ENCODE measurements around the gene PEX3. TPM values are rescaled to one million over a fixed set of nuclear protein-coding genes. Genes with fewer than 3 reads are reported as not detected.

Gene PEX3
- total RNA-seq, 1 experiment from 2014 or later, result 17.9 TPM

DNA sequence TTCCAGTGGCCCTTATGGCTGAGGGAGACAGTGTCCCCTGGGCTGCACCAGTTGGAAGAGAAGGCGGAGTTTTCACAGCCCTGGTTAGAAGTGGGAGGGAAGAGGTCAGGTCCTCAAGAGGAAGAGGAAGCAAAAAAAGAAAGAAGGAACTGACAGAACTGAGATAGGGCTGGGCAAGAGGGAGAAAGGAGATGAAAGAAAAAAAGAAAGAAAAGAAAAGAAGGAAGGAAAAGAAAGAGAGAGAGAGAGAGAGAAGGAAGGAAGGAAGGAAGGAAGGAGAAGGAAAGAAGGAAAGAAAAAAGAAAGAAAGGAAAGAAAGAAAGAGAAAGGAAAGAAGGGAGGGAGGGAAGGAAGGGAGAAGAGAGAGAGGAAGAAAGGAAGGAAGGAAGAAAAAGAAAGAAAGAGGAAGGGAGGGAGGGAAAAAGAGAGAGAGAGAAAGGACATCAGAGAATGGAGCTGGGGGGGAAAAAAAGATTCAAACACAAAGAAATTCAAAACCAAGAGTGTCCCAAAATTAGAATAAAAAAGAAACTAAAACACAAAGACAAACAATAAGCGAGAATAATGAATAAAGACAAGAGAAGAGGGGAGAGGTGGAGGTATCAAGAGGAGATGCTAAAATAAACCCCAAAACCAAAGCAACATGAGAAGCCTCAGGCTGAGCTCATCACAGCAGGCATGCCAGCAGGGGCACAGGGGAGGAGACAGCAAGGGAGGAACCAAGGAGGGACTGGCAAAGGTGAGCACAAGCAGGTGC, 66.3 kb downstream of the PEX3 start:
- H3K56ac ChIP-seq (ENCODE audit: insufficient read length, low read depth, low read length), result no peak overlapping the region
- no peak overlapping the region for H3K27ac ChIP-seq (ENCODE audit: insufficient read length, low read depth, low read length)
- H3K36me3 Mint-ChIP-seq (ENCODE audit: insufficient read depth in 1 of 3, low read depth in 3 of 3), result peaks cover 0 to 4% (median 0%) of the 10 kb centered on the region in 3 experiments; a peak in 2 of 7 replicates
- peaks cover 29 to 38% of the 10 kb centered on the region in 2 experiments for H3K4me1 Mint-ChIP-seq
- H3K4me1 ChIP-seq (ENCODE audit: insufficient read depth, low read length), result peaks cover 3% of the 10 kb centered on the region; the same call in 1 of the 2 replicates
- no peak overlapping the region for H2BK5ac ChIP-seq (ENCODE audit: insufficient read length, low read length)
- H2BK12ac ChIP-seq (ENCODE audit: insufficient read length, low read depth, low read length), result no peak overlapping the region
- H3K14ac ChIP-seq (ENCODE audit: insufficient read depth, low read length), result no peak overlapping the region
- 0 out of 7 replicates have a peak overlapping the region, but pooled peaks of 1 of the 3 experiments have one; percentile 27 for H3K27ac Mint-ChIP-seq
- WGBS (ENCODE audit: extremely low coverage, insufficient read length, low lambda C conversion rate), result no CpG with 5 or more reads among the region's 2 CpGs
- no peaks in the 10 kb centered on the region for H4K20me1 ChIP-seq (ENCODE audit: control insufficient read depth, insufficient read depth, insufficient read length)
- TF ChIP-seq, protein P1, sequence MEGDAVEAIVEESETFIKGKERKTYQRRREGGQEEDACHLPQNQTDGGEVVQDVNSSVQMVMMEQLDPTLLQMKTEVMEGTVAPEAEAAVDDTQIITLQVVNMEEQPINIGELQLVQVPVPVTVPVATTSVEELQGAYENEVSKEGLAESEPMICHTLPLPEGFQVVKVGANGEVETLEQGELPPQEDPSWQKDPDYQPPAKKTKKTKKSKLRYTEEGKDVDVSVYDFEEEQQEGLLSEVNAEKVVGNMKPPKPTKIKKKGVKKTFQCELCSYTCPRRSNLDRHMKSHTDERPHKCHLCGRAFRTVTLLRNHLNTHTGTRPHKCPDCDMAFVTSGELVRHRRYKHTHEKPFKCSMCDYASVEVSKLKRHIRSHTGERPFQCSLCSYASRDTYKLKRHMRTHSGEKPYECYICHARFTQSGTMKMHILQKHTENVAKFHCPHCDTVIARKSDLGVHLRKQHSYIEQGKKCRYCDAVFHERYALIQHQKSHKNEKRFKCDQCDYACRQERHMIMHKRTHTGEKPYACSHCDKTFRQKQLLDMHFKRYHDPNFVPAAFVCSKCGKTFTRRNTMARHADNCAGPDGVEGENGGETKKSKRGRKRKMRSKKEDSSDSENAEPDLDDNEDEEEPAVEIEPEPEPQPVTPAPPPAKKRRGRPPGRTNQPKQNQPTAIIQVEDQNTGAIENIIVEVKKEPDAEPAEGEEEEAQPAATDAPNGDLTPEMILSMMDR (conservative IDR thresholded peaks at IDR 0.05), result no peak
- H4K8ac ChIP-seq (replicated peaks; ENCODE audit: insufficient read length, low read depth, low read length), result no peak overlapping the region
- H4K91ac ChIP-seq (ENCODE audit: insufficient read length, low read depth, low read length), result no peak overlapping the region
- no peak overlapping the region for H3K23ac ChIP-seq (ENCODE audit: insufficient read length, low read depth, low read length)
- H3T11ph ChIP-seq (ENCODE audit: low read length), result no peak overlapping the region
- no peak overlapping the region for H2BK15ac ChIP-seq (ENCODE audit: low read depth, low read length)
- no peak overlapping the region for H3K9ac ChIP-seq (ENCODE audit: extremely low read depth, insufficient read length, low read length)
- no peaks in the 10 kb centered on the region for H3K9me3 ChIP-seq (ENCODE audit: control insufficient read depth, low read depth, low read length)
- peak overlapping the region in 1 of 2 experiments; percentile 46; a peak in 1 of 5 replicates for H3K4me3 Mint-ChIP-seq
- DNase-seq, result no peak
- H3K4me2 ChIP-seq (ENCODE audit: insufficient read depth, insufficient read length, low read length), result no peak overlapping the region
- no peaks in the 10 kb centered on the region for H3K79me2 ChIP-seq (ENCODE audit: insufficient read depth, low read length)
- peaks cover 49% of the 10 kb centered on the region for H3K27me3 Mint-ChIP-seq (ENCODE audit: low read depth)
- H3K9me3 Mint-ChIP-seq, result no peaks in the 10 kb centered on the region; a peak in 1 of 5 replicates
- H3K23me2 ChIP-seq (ENCODE audit: insufficient read length, low read depth, low read length, poor library complexity, severe bottlenecking), result no peaks in the 10 kb centered on the region
- no peak overlapping the region for H2BK120ac ChIP-seq (ENCODE audit: low read depth, low read length, poor library complexity, severe bottlenecking)
- H3K18ac ChIP-seq (ENCODE audit: insufficient read length, low read depth, low read length), result no peak overlapping the region
- H3K79me1 ChIP-seq (ENCODE audit: insufficient read depth, low read depth, low read length, poor library complexity, severe bottlenecking), result no peaks in the 10 kb centered on the region
- no peak overlapping the region for H2AK5ac ChIP-seq (ENCODE audit: insufficient read length, low read length)
- H4K5ac ChIP-seq (ENCODE audit: insufficient read length, low read depth, low read length), result no peak overlapping the region
- H2AFZ ChIP-seq (ENCODE audit: low read length), result no peak overlapping the region
- H2BK20ac ChIP-seq (ENCODE audit: low read depth, low read length, poor library complexity, severe bottlenecking), result no peak overlapping the region
- H3K27me3 ChIP-seq (ENCODE audit: insufficient read depth, low read length), result no peaks in the 10 kb centered on the region
- H3K4ac ChIP-seq (ENCODE audit: low read depth, low read length), result no peak overlapping the region
